ENCODE data around the gene TNIK. TPM values are rescaled to one million over a fixed set of nuclear protein-coding genes. Genes with fewer than 3 reads are reported as not detected.

Gene TNIK
- total and polyA plus RNA-seq, 2 of the 13 experiments (the other 11 are each of a cell fraction or from before 2014, with no cell fraction given), result 0.15 to 0.22 TPM

- TF ChIP-seq ZNF704 (CRISPR knock-in tag; IDR thresholded peaks at IDR 0.05; ENCODE audit: borderline replicate concordance), result no peak
- no peak for TF ChIP-seq CSRNP2 (CRISPR knock-in tag; conservative IDR thresholded peaks at IDR 0.05; ENCODE audit: low read depth)
- TF ChIP-seq HMGA1 (CRISPR knock-in tag; conservative IDR thresholded peaks at IDR 0.05), result no peak
- 0 out of 2 replicates have a peak, but pooled peaks have one; percentile 7 for TF ChIP-seq ARID2 (CRISPR knock-in tag; IDR thresholded peaks at IDR 0.05; ENCODE audit: borderline replicate concordance)
- no peak for TF ChIP-seq NFE2 (CRISPR knock-in tag; IDR thresholded peaks at IDR 0.05)
- TF ChIP-seq SMARCC2 (IDR thresholded peaks at IDR 0.05), result no peak
- no peak for TF ChIP-seq ZHX2 (IDR thresholded peaks at IDR 0.05; ENCODE audit: low read depth)
- TF ChIP-seq ZHX2 (CRISPR knock-in tag; IDR thresholded peaks at IDR 0.05; ENCODE audit: borderline replicate concordance), result no peak
- TF ChIP-seq RBFOX2 (IDR thresholded peaks at IDR 0.05; ENCODE audit: low read depth, low read length), result 0 out of 2 replicates have a peak, but pooled peaks have one; percentile 43
- TF ChIP-seq FOXP1 (IDR thresholded peaks at IDR 0.05), result no peak
- 0 out of 2 replicates have a peak, but pooled peaks have one; percentile 16 for TF ChIP-seq FOXP1 (CRISPR knock-in tag; IDR thresholded peaks at IDR 0.05)
- peak; percentile 83 for TF ChIP-seq CEBPG (CRISPR knock-in tag; IDR thresholded peaks at IDR 0.05)
- TF ChIP-seq EHMT2 (IDR thresholded peaks at IDR 0.05; ENCODE audit: borderline replicate concordance, low read depth, low read length), result no peak
- TF ChIP-seq MED1 (CRISPR knock-in tag; IDR thresholded peaks at IDR 0.05), result peak; percentile 33; the same call in 1 of the 2 replicates
- TF ChIP-seq HMG20B (CRISPR knock-in tag; conservative IDR thresholded peaks at IDR 0.05), result 0 out of 2 replicates have a peak, but pooled peaks have one; percentile 42
- TF ChIP-seq PRMT3 (CRISPR knock-in tag; IDR thresholded peaks at IDR 0.05; ENCODE audit: borderline replicate concordance, low read depth), result 0 out of 2 replicates have a peak, but pooled peaks have one; percentile 2
- no peak for TF ChIP-seq HNRNPLL (IDR thresholded peaks at IDR 0.05; ENCODE audit: low read depth, low read length, poor library complexity, severe bottlenecking)
- TF ChIP-seq TARDBP (CRISPR knock-in tag; IDR thresholded peaks at IDR 0.05), result no peak
- no peak; the same call in 1 of the 2 replicates for TF ChIP-seq SSRP1 (CRISPR knock-in tag; IDR thresholded peaks at IDR 0.05)
Measured at GRCh38 chr3:171044384-171044783, 415.8 kb downstream of the TNIK start (continued).

Measured in HepG2 (cell line).